Mucosa of stomach (tissue), 1 donor: Measurements from ENCODE around the gene METAP2.

ENCODE experiments used
- H3K27me3 ChIP-seq: one replicate; pipeline ENCODE4 v1.7.0; 2013; ENCODE audit warnings: mild to moderate bottlenecking, low read length; ENCODE audit not compliant: control insufficient read depth, insufficient read depth
- H3K36me3 ChIP-seq: one replicate; pipeline ENCODE4 v1.7.0; 2013; ENCODE audit warnings: low read length; ENCODE audit not compliant: control insufficient read depth, insufficient read depth
- H3K4me1 ChIP-seq: one replicate; pipeline ENCODE4 v1.7.0; 2013; ENCODE audit warnings: mild to moderate bottlenecking, low read length; ENCODE audit not compliant: control insufficient read depth, insufficient read depth
- H3K4me3 ChIP-seq: one replicate; pipeline ENCODE4 v1.7.0; 2013; ENCODE audit warnings: low read length
- H3K9ac ChIP-seq: one replicate; pipeline ENCODE4 v1.7.0; 2013; ENCODE audit warnings: mild to moderate bottlenecking, low read length, moderate library complexity
- H3K9me3 ChIP-seq: one replicate; pipeline ENCODE4 v1.7.0; 2013; ENCODE audit warnings: mild to moderate bottlenecking, low read length, moderate library complexity; ENCODE audit not compliant: control insufficient read depth
- donor health status: Pancreatic carcinoma.

Gene METAP2

GRCh38 chr12:95520816-95521215 lies 46.9 kb downstream of the METAP2 start:
- Histone ChIP-seq H3K9ac (no peak overlapping the region), H3K9me3 (no peaks in the 10 kb centered on the region), H3K4me3 (no peak overlapping the region), H3K4me1 (no peaks in the 10 kb centered on the region), H3K27me3 (no peaks in the 10 kb centered on the region), H3K36me3 (no peaks in the 10 kb centered on the region)

DNA sequence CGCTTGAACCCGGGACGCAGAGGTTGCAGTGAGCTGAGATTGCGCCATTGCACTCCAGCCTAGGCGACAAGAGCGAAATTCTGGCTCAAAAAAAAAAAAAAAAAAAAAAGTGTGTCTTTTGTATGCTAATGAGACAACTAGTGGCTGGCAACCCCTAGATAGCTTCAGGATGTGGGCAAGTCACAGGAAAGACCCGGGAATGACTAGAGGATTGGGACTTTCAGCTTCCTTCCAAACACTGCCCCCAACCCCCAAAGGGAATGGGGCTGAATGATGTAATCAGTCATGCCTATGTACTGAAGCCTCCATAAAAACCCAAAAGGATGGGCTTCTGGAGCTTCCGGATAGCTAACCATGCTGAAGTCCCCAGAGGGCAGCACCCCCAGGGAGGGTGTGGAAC lies 48.7 kb downstream of the METAP2 start:
- no peaks in the 10 kb centered on the region for H3K4me1 ChIP-seq
- H3K36me3 ChIP-seq: no peaks in the 10 kb centered on the region
- no peaks in the 10 kb centered on the region for H3K27me3 ChIP-seq
- H3K4me3 ChIP-seq: no peak overlapping the region
- no peaks in the 10 kb centered on the region for H3K9me3 ChIP-seq
- no peak overlapping the region for H3K9ac ChIP-seq

- H3K9me3 ChIP-seq: no peaks in the 10 kb centered on the region
- H3K27me3 ChIP-seq: no peaks in the 10 kb centered on the region
- H3K4me3 ChIP-seq: no peak overlapping the region
- no peaks in the 10 kb centered on the region for H3K36me3 ChIP-seq
- no peak overlapping the region for H3K9ac ChIP-seq
- no peaks in the 10 kb centered on the region for H3K4me1 ChIP-seq
Observed at GRCh38 chr12:95528431-95528830, 54.5 kb downstream of the METAP2 start.

- Histone ChIP-seq H3K27me3 (no peaks in the 10 kb centered on the region), H3K36me3 (no peaks in the 10 kb centered on the region), H3K9ac (no peak overlapping the region), H3K9me3 (no peaks in the 10 kb centered on the region), H3K4me3 (no peak overlapping the region), H3K4me1 (no peaks in the 10 kb centered on the region)
Observed at GRCh38 chr12:95529693-95530225, 55.8 kb downstream of the METAP2 start.

- Histone ChIP-seq H3K9ac (no peak overlapping the region), H3K9me3 (no peaks in the 10 kb centered on the region), H3K4me3 (no peak overlapping the region), H3K4me1 (no peaks in the 10 kb centered on the region), H3K36me3 (no peaks in the 10 kb centered on the region), H3K27me3 (no peaks in the 10 kb centered on the region)
Observed at GRCh38 chr12:95532851-95533250, 58.9 kb downstream of the METAP2 start.

GRCh38 chr12:95533985-95534384 lies 60.0 kb downstream of the METAP2 start:
- Histone ChIP-seq H3K9me3 (no peaks in the 10 kb centered on the region), H3K9ac (no peak overlapping the region), H3K4me1 (no peaks in the 10 kb centered on the region), H3K4me3 (no peak overlapping the region), H3K27me3 (no peaks in the 10 kb centered on the region), H3K36me3 (no peaks in the 10 kb centered on the region)

- Histone ChIP-seq H3K36me3 (no peaks in the 10 kb centered on the region), H3K4me3 (no peak overlapping the region), H3K4me1 (no peaks in the 10 kb centered on the region), H3K27me3 (no peaks in the 10 kb centered on the region), H3K9ac (no peak overlapping the region), H3K9me3 (no peaks in the 10 kb centered on the region)
Observed at GRCh38 chr12:95538006-95538405, 64.1 kb downstream of the METAP2 start.

GRCh38 chr12:95538656-95539055 lies 64.7 kb downstream of the METAP2 start:
- Histone ChIP-seq H3K4me1 (no peaks in the 10 kb centered on the region), H3K27me3 (no peaks in the 10 kb centered on the region), H3K9me3 (no peaks in the 10 kb centered on the region), H3K4me3 (no peak overlapping the region), H3K36me3 (no peaks in the 10 kb centered on the region), H3K9ac (no peak overlapping the region)

- Histone ChIP-seq H3K27me3 (peaks cover 4% of the 10 kb centered on the region), H3K9ac (no peak overlapping the region), H3K4me1 (no peaks in the 10 kb centered on the region), H3K36me3 (no peaks in the 10 kb centered on the region), H3K9me3 (no peaks in the 10 kb centered on the region), H3K4me3 (no peak overlapping the region)
Observed at GRCh38 chr12:95541436-95541835, 67.5 kb downstream of the METAP2 start.

DNA sequence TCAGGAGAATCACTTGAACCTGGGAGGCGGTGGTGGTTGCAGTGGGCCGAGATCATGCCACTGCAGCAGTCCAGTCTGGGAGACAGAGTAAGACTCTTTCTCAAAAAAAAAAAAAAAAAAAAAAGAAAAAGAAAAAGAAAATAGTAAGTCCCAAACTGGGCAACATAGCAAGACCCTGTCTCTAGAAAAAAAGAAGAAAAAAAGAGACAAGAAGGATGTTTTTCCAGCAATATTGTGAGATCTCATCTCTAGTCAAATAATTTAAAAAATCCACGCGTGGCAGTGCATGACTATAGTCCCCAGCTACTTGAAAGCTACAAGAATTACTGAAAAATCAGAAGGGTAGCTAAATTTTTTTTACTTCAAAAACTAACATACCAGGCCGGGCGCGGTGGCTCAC lies 69.4 kb downstream of the METAP2 start:
- Histone ChIP-seq H3K4me3 (no peak overlapping the region), H3K27me3 (peaks cover 22% of the 10 kb centered on the region), H3K4me1 (peaks cover 4% of the 10 kb centered on the region), H3K36me3 (no peaks in the 10 kb centered on the region), H3K9me3 (no peaks in the 10 kb centered on the region), H3K9ac (no peak overlapping the region)

DNA sequence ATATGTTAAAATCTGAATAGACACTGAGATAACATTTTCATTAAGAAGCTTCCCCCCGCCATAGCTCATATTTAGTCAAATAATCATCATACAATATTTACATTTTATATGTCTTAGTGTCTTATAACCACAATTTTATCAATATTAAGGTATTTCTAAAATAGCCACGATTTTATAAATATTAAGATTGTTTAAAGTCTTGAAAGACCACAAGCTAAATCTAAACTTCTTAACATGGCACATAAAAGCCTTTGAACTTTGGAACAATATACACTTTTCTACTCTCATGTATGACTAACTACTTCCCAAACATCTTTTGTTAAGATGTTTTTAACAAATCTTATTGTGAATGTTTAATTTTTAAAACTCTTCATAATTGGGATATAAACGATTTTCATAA lies 70.8 kb downstream of the METAP2 start:
- Histone ChIP-seq H3K36me3 (no peaks in the 10 kb centered on the region), H3K4me3 (no peak overlapping the region), H3K9me3 (no peaks in the 10 kb centered on the region), H3K4me1 (peaks cover 4% of the 10 kb centered on the region), H3K9ac (no peak overlapping the region), H3K27me3 (peaks cover 37% of the 10 kb centered on the region)

DNA sequence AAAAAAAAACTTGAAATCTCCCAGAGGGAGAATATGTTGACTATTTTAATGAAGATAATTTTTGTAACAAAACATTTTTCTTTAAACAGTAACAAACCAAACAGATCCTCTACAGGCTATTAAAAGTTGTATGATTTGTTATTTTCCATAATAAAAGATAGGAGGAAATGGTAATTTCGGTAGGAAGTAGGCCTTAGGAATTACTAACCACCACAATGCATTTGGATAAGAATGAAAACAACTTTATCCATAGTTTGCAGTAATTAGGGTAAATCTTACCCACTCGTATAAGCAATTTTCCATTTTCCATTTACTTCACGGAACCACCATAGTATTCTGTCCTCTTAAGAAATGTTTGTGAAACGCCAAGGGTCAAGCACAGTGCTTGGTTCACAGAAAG lies 71.4 kb downstream of the METAP2 start:
- H3K9ac ChIP-seq: no peak overlapping the region
- no peaks in the 10 kb centered on the region for H3K36me3 ChIP-seq
- H3K4me1 ChIP-seq: peaks cover 4% of the 10 kb centered on the region
- no peak overlapping the region for H3K4me3 ChIP-seq
- no peaks in the 10 kb centered on the region for H3K9me3 ChIP-seq
- peaks cover 38% of the 10 kb centered on the region for H3K27me3 ChIP-seq
